ENCODE results near the gene TTC17.

DNA sequence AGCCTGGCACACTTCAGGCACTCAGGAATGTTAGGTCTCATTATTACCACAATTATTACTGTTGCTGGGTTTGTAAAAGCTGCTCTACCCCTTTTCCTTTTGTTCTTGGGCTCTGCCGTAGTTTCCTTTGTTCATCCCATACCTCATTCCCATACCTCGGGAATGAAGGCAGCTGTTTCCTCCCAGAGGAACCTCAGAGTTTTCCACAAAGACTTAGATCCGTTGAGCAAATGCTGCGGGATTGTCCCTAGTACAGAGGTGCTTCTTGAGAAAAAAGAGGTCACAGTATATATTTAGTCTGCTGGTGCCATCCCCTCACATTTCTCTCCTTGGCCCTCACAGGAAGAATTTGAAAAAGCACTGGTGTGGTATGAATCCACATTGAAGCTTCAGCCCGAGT, 134.7 kb downstream of the TTC17 start:
- TF ChIP-seq ZNF780A (CRISPR knock-in tag; IDR thresholded peaks at IDR 0.05) (no peak), BHLHE40 (IDR thresholded peaks at IDR 0.05; ENCODE audit: low read length) (no peak), C11orf30 (IDR thresholded peaks at IDR 0.05; ENCODE audit: low read depth) (no peak), PTBP1 (IDR thresholded peaks at IDR 0.05; ENCODE audit: low read depth, low read length) (no peak), POLR2A (conservative IDR thresholded peaks at IDR 0.05) (no peak), ZNF785 (CRISPR knock-in tag; IDR thresholded peaks at IDR 0.05) (no peak), ZNF717 (CRISPR knock-in tag; IDR thresholded peaks at IDR 0.05) (no peak)

Data from K562 (cell line).